ENCODE measurements around the gene CCDC177.
"Not testable (repeated sequence)": the region's sequence is repeated elsewhere in the genome, so short reads cannot be mapped to it uniquely, and the experiment has no call there.

Gene CCDC177

DNA sequence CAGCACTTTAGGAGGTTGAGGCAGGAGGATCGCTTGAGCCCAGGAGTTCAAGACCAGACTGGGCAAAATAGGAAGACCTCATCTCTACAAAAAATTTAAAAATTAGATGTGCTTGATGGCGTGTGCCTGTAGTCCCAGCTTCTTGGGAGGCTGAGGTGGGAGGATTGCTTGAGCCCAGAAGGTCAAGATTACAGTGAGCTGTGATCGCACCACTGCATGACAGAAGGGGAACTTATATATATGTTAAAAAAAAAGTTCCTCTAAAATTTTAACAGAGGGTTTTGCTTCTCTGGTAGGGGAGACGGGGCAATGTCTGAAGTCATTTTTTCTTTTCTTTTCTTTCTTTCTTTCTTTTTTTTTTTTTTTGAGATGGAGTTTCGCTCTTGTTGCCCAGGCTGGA lies 24.8 kb upstream of the CCDC177 start:
- DNase-seq (ENCODE audit: low spot score) = not testable (repeated sequence)

- no peak for DNase-seq (ENCODE audit: low spot score)
Observed at GRCh38 chr14:69595336-69595735, 20.7 kb upstream of the CCDC177 start.

- no peak for DNase-seq (ENCODE audit: low spot score)
Observed at GRCh38 chr14:69594846-69595245, 20.2 kb upstream of the CCDC177 start.

- DNase-seq (ENCODE audit: low spot score) = peak; percentile 87
Observed at GRCh38 chr14:69593018-69593677, 18.5 kb upstream of the CCDC177 start.

- DNase-seq (ENCODE audit: low spot score) = no peak
Observed at GRCh38 chr14:69591317-69591716, 16.6 kb upstream of the CCDC177 start.

- DNase-seq (ENCODE audit: low spot score) = no peak
Observed at GRCh38 chr14:69587389-69587788, 12.7 kb upstream of the CCDC177 start.

DNA sequence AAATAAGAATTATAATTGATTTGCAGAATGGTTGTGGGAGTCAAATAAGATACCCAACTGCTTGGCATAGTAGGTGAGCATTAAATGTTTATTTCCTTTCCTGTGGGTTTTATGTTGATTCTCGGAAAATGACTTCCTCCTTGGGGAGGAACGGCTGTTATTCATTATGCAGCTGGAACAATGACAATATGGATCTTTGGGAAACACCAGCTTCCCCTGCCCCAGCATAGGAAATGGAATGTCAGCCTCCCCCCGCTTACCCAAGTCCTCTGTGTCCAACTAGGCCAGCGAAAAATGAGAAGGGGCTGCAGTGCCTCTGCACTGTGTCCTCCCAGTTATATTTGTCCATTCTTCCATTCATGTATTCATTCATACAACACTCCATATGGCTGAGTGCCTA lies 11.7 kb upstream of the CCDC177 start:
- DNase-seq (ENCODE audit: low spot score) = no peak

DNA sequence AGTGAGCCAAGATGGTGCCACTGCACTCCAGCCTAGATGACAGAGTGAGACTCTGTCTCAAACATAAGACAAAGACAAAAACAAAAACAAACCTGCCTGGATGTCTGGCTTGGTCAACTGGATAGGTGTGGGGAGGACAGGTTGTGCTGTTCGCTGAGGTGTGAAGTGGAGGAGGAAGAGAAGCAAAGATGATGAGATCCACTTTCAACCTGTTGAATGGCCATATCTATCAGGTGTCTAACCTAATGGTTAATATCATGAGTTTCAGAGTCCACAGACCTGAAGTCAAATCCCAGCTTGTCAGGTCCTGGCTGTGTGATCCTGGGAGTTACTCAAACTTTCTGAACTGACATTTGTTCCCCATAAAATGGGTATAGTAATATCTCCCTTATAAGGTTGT lies 9.7 kb upstream of the CCDC177 start:
- DNase-seq (ENCODE audit: low spot score) = no peak

- DNase-seq (ENCODE audit: low spot score) = no peak
Observed at GRCh38 chr14:69582829-69583228, 8.2 kb upstream of the CCDC177 start.

- DNase-seq (ENCODE audit: low spot score) = no peak
Observed at GRCh38 chr14:69582212-69582611, 7.5 kb upstream of the CCDC177 start.

DNA sequence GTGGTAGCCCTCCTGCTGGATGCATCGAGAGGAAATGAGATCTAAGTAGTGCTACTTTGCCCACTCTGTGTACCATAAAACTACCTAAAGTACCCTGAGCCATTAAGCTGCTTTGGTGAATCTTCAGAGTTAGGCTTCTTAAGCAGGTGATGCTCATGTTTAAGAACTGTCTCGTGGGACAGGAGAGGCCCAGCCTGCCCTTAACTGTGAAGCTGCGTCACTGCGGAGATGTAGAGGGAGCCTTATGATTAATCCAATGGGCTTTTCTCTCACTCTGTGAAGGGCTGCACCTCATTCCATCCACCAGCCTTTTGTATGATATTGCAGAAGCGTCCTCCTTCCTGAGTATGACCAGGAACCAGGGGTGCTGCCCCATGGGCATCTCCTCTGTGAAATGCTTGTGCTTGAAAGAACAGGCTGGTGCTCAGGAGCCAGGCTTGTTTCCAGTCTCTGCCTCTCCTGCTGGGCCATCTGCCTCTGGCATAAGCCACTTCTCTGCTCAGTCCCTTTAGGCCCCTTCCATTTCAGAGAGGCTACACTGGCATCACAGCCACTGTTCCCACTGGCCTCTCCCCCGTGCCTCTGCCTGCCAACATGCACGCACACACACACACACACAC lies 6.8 kb upstream of the CCDC177 start:
- DNase-seq (ENCODE audit: low spot score) = peak; percentile 66

GRCh38 chr14:69580009-69580577 lies 5.4 kb upstream of the CCDC177 start:
- DNase-seq (ENCODE audit: low spot score) = peak; percentile 67

DNA sequence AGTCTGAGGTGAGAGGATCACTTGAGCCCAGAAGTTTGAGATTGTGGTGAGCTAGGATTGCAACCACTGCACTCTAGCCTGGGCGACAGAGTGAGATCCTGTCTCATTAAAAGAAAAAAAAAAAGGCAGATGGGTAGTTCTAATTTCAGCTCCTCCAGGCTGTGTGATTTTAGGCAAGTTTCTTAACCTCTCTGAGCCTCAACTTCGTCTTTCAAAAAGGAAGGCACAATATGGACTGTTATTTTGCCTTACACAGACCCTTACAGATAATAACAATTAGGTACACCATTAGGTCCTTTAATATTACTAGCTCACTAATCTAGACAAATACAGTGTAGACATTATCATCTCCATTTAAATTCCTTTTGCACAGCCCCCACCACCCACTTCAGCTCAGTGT lies 4.8 kb upstream of the CCDC177 start:
- DNase-seq (ENCODE audit: low spot score) = no peak

GRCh38 chr14:69574954-69575295 lies 254 bp upstream of the CCDC177 start:
- no peak for DNase-seq (ENCODE audit: low spot score)

DNA sequence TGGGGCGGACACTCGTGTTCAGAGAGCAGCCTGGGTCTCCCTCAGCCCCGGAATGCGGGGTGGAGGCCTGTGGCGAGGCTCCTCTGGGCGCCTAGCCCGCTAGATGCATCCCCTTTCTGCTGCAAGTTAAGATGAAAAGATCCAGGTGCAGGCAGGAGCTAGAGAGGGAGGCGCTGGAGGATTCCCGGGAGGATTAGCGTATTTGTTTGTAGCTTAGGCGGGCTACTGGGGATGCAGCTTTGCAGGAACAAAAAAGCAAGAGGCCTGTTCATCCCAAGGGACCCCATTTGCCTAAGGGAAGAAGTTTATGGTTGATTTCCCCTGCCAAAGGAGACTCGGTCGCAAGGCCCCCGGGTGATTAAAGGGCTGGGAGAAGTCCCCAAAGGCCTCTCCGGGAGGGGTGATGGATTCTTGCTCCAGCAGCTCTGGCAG lies 824 bp downstream of the CCDC177 start:
- peak; percentile 86 for DNase-seq (ENCODE audit: low spot score)

DNA sequence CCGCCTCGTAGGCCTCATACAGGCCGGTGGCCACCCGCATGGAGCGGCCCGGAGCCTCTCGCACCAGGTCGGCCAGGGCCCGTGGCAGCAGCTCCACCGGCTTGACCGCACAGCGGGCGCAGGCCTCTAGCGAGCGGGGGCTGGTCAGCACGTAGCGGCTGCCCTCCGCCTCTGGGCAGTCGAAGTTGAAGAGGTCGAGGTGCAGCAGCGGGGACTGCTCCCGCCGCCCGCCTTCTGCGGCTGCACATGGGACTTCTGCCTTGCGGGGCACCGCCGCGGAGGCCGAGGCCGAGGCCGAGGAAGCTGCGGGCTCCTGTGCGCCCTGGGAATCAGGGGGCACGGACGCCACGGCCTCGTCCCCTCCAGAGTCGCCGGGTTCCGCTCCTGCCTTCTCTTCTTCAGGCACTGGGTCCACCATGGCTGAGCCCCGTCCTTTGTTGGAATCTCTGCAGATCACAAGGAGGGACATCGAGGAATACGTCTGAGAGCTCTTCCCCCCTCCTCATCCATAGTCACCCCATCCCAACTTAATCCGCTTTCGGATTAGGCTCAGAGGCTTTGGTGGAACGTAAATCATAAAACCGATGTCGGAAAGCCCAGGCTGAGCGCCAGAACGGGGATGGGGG lies 1.4 kb downstream of the CCDC177 start:
- no peak for DNase-seq (ENCODE audit: low spot score)

DNA sequence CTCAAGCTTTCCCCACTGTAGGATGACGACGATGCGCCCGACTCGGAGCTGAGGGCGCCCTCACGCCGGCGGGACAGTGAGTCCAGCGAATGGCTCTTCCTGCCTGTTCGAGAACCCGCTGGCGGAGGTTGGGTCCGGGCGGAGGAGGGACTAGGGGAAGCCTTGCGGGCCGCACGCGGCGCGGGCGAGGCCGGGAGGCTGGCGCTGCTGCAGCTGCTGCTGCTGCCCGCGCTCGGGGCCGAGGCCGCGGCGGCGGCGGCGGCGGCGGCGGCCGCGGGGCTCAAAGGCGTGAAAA lies 1.9 kb downstream of the CCDC177 start:
- no peak for DNase-seq (ENCODE audit: low spot score)

- DNase-seq (ENCODE audit: low spot score) = peak; percentile 69
Observed at GRCh38 chr14:69572030-69572840, 2.4 kb downstream of the CCDC177 start.

DNA sequence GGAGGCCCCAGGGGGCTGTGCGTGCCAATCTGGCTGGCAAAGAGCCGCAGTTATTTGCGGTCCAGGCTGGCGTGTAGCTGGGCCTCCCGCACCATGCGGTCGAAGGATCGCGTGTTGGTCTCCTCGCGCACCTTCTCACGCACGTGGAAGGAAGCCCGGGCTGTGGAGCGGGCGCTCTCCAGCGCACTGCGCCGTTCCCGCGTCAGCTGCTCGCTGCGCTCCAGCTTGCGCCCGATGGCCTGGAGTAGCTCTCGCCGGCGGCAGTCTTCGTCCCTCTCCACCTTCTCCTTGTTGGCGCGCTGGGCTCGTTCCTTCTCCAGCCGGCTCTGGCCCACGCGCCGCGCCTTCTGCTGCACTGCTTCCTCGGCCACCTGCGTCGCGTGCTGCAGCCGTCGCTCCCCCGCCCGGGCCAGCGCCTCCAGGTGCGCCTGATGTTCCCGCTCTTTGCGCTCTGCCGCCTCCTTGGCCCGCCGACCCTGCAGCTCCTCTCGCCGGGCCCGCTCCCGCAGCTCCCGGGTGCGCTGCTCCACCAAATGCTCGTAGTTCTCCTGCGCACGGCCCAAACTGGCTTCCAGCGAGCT lies 3.1 kb downstream of the CCDC177 start:
- DNase-seq (ENCODE audit: low spot score) = no peak

GRCh38 chr14:69570836-69571330 lies 3.8 kb downstream of the CCDC177 start:
- no peak for DNase-seq (ENCODE audit: low spot score)

DNA sequence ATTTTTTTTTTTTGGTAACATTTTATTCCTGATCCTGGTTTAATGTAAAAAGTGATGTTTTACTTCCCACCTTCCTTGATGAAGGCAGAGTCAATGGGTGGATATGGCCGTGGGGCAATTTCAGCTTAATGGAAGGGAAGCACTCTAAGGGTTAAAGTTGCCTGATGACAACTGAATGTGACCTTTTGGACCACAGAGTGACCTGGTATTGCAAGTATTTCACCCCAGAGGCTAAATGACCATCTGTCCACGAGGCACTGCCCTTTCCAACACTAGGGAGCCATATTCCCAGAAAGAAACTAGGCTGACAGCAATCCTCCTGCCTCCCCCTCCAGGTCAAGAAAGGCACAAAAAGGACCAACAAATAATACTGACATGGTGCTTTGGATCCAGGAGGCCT lies 4.8 kb downstream of the CCDC177 start:
- no peak for DNase-seq (ENCODE audit: low spot score)

DNA sequence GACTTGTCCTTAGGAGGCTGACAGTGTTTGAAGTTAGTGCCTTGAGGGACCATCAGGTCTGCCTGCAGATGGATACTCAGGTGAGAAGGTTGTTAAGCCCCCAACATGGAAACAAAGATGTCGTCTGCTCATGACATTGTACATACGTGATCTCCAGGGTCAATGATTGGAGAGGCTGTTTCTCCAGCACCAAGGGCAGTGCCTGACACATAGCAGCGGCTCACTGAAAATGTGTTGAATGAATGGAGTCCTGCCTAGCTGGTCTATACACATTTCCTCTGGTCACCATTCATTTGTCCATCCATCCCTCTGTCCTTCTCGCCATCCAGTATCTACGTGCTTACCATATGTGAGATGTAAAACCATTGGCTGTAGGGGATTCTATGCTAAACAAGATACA lies 7.1 kb downstream of the CCDC177 start:
- no peak for DNase-seq (ENCODE audit: low spot score)

Data from D341Med (cell line).